ENCODE results near the gene MZF1. TPM values are rescaled to one million over a fixed set of nuclear protein-coding genes. Genes with fewer than 3 reads are reported as not detected.

MZF1 gene
- total RNA-seq, 1 experiment from 2014 or later = 50.7 TPM

DNA sequence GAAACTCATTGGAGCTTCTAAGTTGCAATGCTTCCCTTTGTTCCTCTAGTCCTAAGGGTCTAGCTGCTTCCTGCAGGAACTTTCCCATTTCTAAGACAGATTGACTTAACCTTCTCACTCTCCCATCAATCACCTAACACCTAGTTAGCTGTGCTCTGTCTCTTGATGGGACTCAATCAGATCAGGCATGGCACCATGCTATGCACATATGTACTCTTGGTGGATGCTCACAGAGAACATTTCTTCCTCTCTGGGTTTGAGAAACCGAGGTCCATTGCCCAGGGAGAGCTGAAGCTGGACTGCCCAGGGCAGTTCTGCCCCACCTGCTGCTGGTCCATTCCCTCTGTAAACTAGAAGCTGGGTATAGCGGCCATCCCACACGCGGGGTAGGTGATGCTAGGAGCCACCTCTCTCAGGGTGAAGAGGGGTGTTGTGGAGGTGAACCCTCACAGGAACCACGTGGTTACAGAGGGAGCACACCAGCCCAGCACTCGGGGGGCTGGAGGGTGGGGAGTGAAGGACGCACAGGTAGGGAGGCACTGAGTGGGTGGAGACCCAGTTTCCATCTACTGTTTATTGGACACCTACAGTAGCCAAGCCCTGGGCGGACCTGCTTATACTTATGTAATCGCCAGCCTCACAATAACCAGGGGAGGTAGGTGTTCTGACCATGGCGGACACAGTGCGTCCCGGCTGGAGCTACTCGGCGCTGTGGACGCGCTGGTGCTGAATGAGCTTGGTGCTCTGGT lies 11.6 kb downstream of the MZF1 start:
- POLR2A ChIA-PET = interaction anchor here (0.8 to 7.2 kb wide), 6 partner anchors 11 to 199 kb away, joined by 4 to 77 read pairs (median 18); partner anchors contain the start of genes MZF1, TRIM28 and ZBTB45
- intact Hi-C loops (cut with micrococcal nuclease) = no loop called here
- BruUV-seq (replicated peaks) = no TSS peak
- Mint-ChIP-seq H3K4me3 (ENCODE audit: unreplicated experiment) (peak overlapping the region; percentile 98), H3K9me3 (ENCODE audit: unreplicated experiment) (no peaks in the 10 kb centered on the region), H3K27ac (ENCODE audit: low read depth, unreplicated experiment) (peak overlapping the region; percentile 54), H3K4me1 (ENCODE audit: insufficient read depth, unreplicated experiment) (peaks cover 25% of the 10 kb centered on the region), H3K36me3 (ENCODE audit: insufficient read depth, unreplicated experiment) (peaks cover 61% of the 10 kb centered on the region), H3K27me3 (ENCODE audit: insufficient read depth, unreplicated experiment) (no peaks in the 10 kb centered on the region)
- DNase-seq (ENCODE audit: unreplicated experiment) = no peak
- TF ChIP-seq, protein P1, sequence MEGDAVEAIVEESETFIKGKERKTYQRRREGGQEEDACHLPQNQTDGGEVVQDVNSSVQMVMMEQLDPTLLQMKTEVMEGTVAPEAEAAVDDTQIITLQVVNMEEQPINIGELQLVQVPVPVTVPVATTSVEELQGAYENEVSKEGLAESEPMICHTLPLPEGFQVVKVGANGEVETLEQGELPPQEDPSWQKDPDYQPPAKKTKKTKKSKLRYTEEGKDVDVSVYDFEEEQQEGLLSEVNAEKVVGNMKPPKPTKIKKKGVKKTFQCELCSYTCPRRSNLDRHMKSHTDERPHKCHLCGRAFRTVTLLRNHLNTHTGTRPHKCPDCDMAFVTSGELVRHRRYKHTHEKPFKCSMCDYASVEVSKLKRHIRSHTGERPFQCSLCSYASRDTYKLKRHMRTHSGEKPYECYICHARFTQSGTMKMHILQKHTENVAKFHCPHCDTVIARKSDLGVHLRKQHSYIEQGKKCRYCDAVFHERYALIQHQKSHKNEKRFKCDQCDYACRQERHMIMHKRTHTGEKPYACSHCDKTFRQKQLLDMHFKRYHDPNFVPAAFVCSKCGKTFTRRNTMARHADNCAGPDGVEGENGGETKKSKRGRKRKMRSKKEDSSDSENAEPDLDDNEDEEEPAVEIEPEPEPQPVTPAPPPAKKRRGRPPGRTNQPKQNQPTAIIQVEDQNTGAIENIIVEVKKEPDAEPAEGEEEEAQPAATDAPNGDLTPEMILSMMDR (IDR thresholded peaks at IDR 0.05; ENCODE audit: unreplicated experiment) = no peak
- CTCF ChIA-PET = interaction anchor here (1.2 kb wide), 1 partner anchor 11 kb away, joined by 4 read pairs; no protein-coding TSS in a partner anchor

DNA sequence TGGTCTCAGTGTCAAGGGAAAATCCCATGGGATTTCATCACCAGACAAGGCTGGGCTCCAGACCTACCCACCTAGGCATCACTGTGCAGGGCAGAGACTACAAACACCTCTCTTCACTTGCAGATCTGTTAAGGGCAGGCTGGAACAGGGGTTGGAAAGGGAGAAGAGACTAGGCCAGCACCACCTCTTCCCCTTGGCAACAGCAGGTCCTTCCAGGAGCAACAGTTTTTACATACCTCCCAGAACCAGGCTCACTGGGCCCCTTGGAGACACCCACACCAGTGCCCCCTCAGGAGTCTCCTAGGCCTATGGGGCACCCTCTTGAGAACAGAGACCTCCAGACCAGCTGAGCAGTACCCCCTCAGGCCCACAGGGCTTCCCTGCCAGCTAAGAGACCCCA lies 12.2 kb downstream of the MZF1 start:
- no peaks in the 10 kb centered on the region for H3K9me3 Mint-ChIP-seq (ENCODE audit: unreplicated experiment)
- no peak for DNase-seq (ENCODE audit: unreplicated experiment)
- H3K27ac Mint-ChIP-seq (ENCODE audit: low read depth, unreplicated experiment) = no peak overlapping the region
- TF ChIP-seq, protein P1 (IDR thresholded peaks at IDR 0.05; ENCODE audit: unreplicated experiment) = no peak
- H3K27me3 Mint-ChIP-seq (ENCODE audit: insufficient read depth, unreplicated experiment) = no peaks in the 10 kb centered on the region
- peak overlapping the region; percentile 98 for H3K4me3 Mint-ChIP-seq (ENCODE audit: unreplicated experiment)
- BruUV-seq (replicated peaks) = no TSS peak
- intact Hi-C loops (cut with micrococcal nuclease) = no loop called here
- H3K36me3 Mint-ChIP-seq (ENCODE audit: insufficient read depth, unreplicated experiment) = peaks cover 61% of the 10 kb centered on the region
- POLR2A ChIA-PET = interaction anchor here (1.5 to 7.2 kb wide), 4 partner anchors 11 to 41 kb away, joined by 4 to 77 read pairs (median 38); partner anchors contain the start of genes MZF1, TRIM28 and ZBTB45
- H3K4me1 Mint-ChIP-seq (ENCODE audit: insufficient read depth, unreplicated experiment) = peaks cover 29% of the 10 kb centered on the region
- CTCF ChIA-PET = interaction anchor here (1.2 kb wide), 1 partner anchor 12 kb away, joined by 4 read pairs; no protein-coding TSS in a partner anchor

DNA sequence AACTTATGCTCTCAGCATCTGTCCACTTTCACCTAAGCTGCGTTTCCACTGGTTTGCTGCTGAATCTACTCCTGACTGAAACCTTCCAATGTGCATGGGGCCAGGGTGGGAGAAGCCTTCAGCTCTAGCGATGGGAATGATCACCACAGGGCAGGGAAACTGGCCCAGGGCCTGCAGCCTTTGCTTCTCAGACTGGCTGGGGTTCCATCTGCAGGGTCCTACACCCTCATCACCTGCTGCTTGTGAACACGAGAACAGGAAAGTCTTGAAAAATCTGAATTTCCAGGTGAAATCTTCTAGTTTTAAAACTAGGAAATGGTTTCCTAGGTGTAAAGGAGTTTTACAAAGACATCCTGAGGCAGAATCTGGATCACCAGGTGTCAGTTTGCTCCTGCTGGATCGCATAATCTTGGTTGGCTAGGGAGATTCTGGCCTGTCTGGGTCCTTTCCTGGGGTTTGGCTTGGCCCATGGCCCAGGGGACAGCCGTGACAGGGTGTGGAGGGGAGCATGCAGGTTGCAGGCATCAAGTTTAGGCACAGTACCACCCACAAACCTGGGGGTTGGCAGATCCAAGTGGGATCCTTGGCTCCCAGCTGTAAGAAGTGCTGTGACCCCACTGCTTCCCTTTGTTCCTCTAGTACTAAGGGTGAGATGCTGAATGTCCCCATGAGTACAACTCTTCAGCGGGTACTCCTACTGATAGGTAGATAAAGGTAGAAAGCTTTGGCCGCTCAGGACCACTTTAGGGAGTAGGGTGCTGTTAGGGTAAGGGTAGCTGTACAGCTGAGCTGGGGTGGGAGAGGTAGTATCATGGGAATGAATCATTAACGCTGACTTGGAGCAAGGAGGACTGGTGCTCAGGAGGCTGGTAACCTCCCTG lies 12.9 kb downstream of the MZF1 start:
- Mint-ChIP-seq H3K36me3 (ENCODE audit: insufficient read depth, unreplicated experiment) (peaks cover 60% of the 10 kb centered on the region), H3K4me1 (ENCODE audit: insufficient read depth, unreplicated experiment) (peaks cover 29% of the 10 kb centered on the region), H3K9me3 (ENCODE audit: unreplicated experiment) (no peaks in the 10 kb centered on the region), H3K27me3 (ENCODE audit: insufficient read depth, unreplicated experiment) (no peaks in the 10 kb centered on the region), H3K4me3 (ENCODE audit: unreplicated experiment) (peak overlapping the region; percentile 98), H3K27ac (ENCODE audit: low read depth, unreplicated experiment) (peak overlapping the region; percentile 99)
- no peak for DNase-seq (ENCODE audit: unreplicated experiment)
- BruUV-seq (replicated peaks) = no TSS peak
- intact Hi-C loops (cut with micrococcal nuclease) = no loop called here
- TF ChIP-seq, protein P1 (IDR thresholded peaks at IDR 0.05; ENCODE audit: unreplicated experiment) = no peak
- ChIA-PET CTCF (interaction anchor here (1.2 kb wide), 2 partner anchors 10 to 12 kb away, joined by 3 to 4 read pairs; no protein-coding TSS in a partner anchor), POLR2A (interaction anchor here (0.8 to 7.2 kb wide), 6 partner anchors 8 to 46 kb away, joined by 5 to 77 read pairs (median 32); partner anchors contain the start of genes MZF1, TRIM28 and ZBTB45)

Measured in MCF 10A (cell line).